22Rv1 (cell line): ENCODE results near the gene FYN.

ENCODE experiments used
- H3K27ac ChIP-seq: fragments of 450-650 bp; 2 replicates; pipeline ENCODE4 v1.5.1; 2017
- CTCF ChIP-seq: fragments of 450-650 bp; IDR thresholded peaks from 2 replicates; pipeline ENCODE4 v1.5.1; 2017; ENCODE audit warnings: mild to moderate bottlenecking
- ZFX ChIP-seq: fragments of 450-650 bp; IDR thresholded peaks from 2 replicates; pipeline ENCODE4 v1.6.1; 2017; ENCODE audit warnings: antibody characterized with exemption, borderline replicate concordance

The FYN gene

GRCh38 chr6:111862741-111863140 is 10.5 kb downstream of the FYN start:
- no peak overlapping the region for H3K27ac ChIP-seq
- TF ChIP-seq ZFX (no peak), CTCF (no peak)

GRCh38 chr6:111862314-111862713 is 10.9 kb downstream of the FYN start:
- TF ChIP-seq ZFX = no peak
- no peak for TF ChIP-seq CTCF
- no peak overlapping the region for H3K27ac ChIP-seq

GRCh38 chr6:111861431-111861885 is 11.8 kb downstream of the FYN start:
- H3K27ac ChIP-seq = no peak overlapping the region

GRCh38 chr6:111858347-111858746 is 14.9 kb downstream of the FYN start:
- TF ChIP-seq CTCF = no peak
- TF ChIP-seq ZFX = no peak
- no peak overlapping the region for H3K27ac ChIP-seq

More at GRCh38 chr6:111861431-111861885, 11.8 kb downstream of the FYN start:
- TF ChIP-seq CTCF = no peak
- TF ChIP-seq ZFX = no peak

- no peak overlapping the region for H3K27ac ChIP-seq
- TF ChIP-seq CTCF (no peak), ZFX (no peak)
Measured at GRCh38 chr6:111857674-111858337, 15.4 kb downstream of the FYN start.

GRCh38 chr6:111855753-111856152 is 17.5 kb downstream of the FYN start:
- no peak overlapping the region for H3K27ac ChIP-seq
- TF ChIP-seq CTCF (no peak), ZFX (no peak)

GRCh38 chr6:111854683-111855082 is 18.6 kb downstream of the FYN start:
- TF ChIP-seq ZFX = no peak
- no peak for TF ChIP-seq CTCF
- H3K27ac ChIP-seq = no peak overlapping the region
